Left renal cortex interstitium (tissue), 4 donors: ENCODE measurements around the gene EYA2. TPM values are rescaled to one million over a fixed set of nuclear protein-coding genes. Genes with fewer than 3 reads are reported as not detected.
"Not testable (repeated sequence)": the region's sequence is repeated elsewhere in the genome, so short reads cannot be mapped to it uniquely, and the experiment has no call there.

Experiments used
- DNase-seq, 4 donors: peaks; one replicate each; pipeline ENCODE4 v3.0.0-alpha.2; 2013; ENCODE audit warnings: low read depth in 4 of 4, low spot score in 2 of 4, missing footprints in 1 of 4
- polyA plus RNA-seq, 4 donors: library from polyadenylated mRNA; unstranded; fragments of 120-200 nt; gene quantifications; one replicate each; pipeline ENCODE4 v1.2.1, GENCODE V29; 2013; ENCODE audit not compliant: insufficient read length in 4 of 4

Gene EYA2
- 1 to 10 TPM in 1 of 4 donors, under 1 TPM in 3; 0.49 to 1.8 (median 0.69) TPM for polyA plus RNA-seq

GRCh38 chr20:46894579-46894958, at the start of gene EYA2:
TSS of gene EYA2 (plus strand) at chr20:46894843. CDS start at chr20:46990011, 95,168 bp downstream.
- DNase-seq, result no peak

- no peak for DNase-seq
Measured at GRCh38 chr20:46844965-46845364, 49.7 kb upstream of the EYA2 start.

- no peak for DNase-seq
Measured at GRCh38 chr20:46849269-46849668, 45.4 kb upstream of the EYA2 start.

GRCh38 chr20:46849751-46850150, 44.9 kb upstream of the EYA2 start:
- no peak for DNase-seq

- peak; percentile 20 to 52 (median 46) for DNase-seq
Measured at GRCh38 chr20:46850416-46850815, 44.2 kb upstream of the EYA2 start.

GRCh38 chr20:46850896-46851295, 43.7 kb upstream of the EYA2 start:
- DNase-seq, result no peak

GRCh38 chr20:46851746-46852145, 42.9 kb upstream of the EYA2 start:
- DNase-seq, result no peak

GRCh38 chr20:46852313-46852712, 42.3 kb upstream of the EYA2 start:
- no peak for DNase-seq

GRCh38 chr20:46853926-46854325, 40.7 kb upstream of the EYA2 start:
- DNase-seq, result no peak

- no peak for DNase-seq
Measured at GRCh38 chr20:46857061-46857831, 37.4 kb upstream of the EYA2 start.

- DNase-seq, result no peak
Measured at GRCh38 chr20:46865824-46866223, 28.8 kb upstream of the EYA2 start.

- DNase-seq, result no peak
Measured at GRCh38 chr20:46870041-46870440, 24.6 kb upstream of the EYA2 start.

GRCh38 chr20:46872328-46873211, 22.1 kb upstream of the EYA2 start:
- DNase-seq, result no peak

- DNase-seq, result no peak
Measured at GRCh38 chr20:46875059-46875458, 19.6 kb upstream of the EYA2 start.

GRCh38 chr20:46879386-46879785, 15.3 kb upstream of the EYA2 start:
- no peak for DNase-seq

GRCh38 chr20:46879963-46880362, 14.7 kb upstream of the EYA2 start:
- DNase-seq, result not testable (repeated sequence)

- DNase-seq, result no peak
Measured at GRCh38 chr20:46883892-46884291, 10.8 kb upstream of the EYA2 start.

- DNase-seq, result no peak
Measured at GRCh38 chr20:46890682-46891081, 4.0 kb upstream of the EYA2 start.

- DNase-seq, result no peak
Measured at GRCh38 chr20:46893051-46893450, 1.6 kb upstream of the EYA2 start.

GRCh38 chr20:46893877-46894578, 615 bp upstream of the EYA2 start:
- DNase-seq, result no peak
